ENCODE measurements around the gene PPP4R3B. TPM values are rescaled to one million over a fixed set of nuclear protein-coding genes. Genes with fewer than 3 reads are reported as not detected.

PPP4R3B gene
- total and polyA plus RNA-seq, 2 of the 13 experiments (the other 11 are each of a cell fraction or from before 2014, with no cell fraction given) = 24.2 to 53.0 TPM

DNA sequence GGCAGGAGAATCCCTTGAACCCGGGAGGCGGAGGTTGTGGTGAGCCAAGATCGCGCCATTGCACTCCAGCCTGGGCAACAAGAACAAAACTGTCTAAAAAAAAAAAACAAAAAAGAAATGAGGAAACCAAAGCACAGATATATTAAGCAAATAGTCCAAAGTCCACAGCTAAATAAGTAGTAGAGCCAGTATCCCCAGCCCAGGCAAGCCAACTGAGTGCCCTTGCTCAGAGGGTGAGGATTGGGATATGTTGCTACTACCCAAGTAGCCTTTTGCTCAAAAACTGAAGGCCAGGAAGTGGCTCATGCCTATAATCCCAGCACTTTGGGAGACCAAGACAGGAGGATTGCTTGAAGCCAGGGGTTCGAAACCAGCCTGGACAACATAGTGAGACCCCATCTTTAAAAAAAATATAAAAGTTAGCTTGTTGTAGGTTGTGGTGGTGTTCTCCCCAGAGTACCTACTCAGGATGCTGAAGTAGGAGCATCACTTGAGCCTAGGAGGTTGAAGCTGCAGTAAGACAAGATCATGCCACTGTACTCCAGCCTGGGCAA is 92.5 kb downstream of the PPP4R3B start (continued):
- TF ChIP-seq, protein P1, sequence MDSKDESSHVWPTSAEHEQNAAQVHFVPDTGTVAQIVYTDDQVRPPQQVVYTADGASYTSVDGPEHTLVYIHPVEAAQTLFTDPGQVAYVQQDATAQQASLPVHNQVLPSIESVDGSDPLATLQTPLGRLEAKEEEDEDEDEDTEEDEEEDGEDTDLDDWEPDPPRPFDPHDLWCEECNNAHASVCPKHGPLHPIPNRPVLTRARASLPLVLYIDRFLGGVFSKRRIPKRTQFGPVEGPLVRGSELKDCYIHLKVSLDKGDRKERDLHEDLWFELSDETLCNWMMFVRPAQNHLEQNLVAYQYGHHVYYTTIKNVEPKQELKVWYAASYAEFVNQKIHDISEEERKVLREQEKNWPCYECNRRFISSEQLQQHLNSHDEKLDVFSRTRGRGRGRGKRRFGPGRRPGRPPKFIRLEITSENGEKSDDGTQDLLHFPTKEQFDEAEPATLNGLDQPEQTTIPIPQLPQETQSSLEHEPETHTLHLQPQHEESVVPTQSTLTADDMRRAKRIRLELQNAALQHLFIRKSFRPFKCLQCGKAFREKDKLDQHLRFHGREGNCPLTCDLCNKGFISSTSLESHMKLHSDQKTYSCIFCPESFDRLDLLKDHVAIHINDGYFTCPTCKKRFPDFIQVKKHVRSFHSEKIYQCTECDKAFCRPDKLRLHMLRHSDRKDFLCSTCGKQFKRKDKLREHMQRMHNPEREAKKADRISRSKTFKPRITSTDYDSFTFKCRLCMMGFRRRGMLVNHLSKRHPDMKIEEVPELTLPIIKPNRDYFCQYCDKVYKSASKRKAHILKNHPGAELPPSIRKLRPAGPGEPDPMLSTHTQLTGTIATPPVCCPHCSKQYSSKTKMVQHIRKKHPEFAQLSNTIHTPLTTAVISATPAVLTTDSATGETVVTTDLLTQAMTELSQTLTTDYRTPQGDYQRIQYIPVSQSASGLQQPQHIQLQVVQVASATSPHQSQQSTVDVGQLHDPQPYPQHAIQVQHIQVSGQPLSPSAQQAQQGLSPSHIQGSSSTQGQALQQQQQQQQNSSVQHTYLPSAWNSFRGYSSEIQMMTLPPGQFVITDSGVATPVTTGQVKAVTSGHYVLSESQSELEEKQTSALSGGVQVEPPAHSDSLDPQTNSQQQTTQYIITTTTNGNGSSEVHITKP (CRISPR knock-in tag; IDR thresholded peaks at IDR 0.05; ENCODE audit: low read depth) = no peak

DNA sequence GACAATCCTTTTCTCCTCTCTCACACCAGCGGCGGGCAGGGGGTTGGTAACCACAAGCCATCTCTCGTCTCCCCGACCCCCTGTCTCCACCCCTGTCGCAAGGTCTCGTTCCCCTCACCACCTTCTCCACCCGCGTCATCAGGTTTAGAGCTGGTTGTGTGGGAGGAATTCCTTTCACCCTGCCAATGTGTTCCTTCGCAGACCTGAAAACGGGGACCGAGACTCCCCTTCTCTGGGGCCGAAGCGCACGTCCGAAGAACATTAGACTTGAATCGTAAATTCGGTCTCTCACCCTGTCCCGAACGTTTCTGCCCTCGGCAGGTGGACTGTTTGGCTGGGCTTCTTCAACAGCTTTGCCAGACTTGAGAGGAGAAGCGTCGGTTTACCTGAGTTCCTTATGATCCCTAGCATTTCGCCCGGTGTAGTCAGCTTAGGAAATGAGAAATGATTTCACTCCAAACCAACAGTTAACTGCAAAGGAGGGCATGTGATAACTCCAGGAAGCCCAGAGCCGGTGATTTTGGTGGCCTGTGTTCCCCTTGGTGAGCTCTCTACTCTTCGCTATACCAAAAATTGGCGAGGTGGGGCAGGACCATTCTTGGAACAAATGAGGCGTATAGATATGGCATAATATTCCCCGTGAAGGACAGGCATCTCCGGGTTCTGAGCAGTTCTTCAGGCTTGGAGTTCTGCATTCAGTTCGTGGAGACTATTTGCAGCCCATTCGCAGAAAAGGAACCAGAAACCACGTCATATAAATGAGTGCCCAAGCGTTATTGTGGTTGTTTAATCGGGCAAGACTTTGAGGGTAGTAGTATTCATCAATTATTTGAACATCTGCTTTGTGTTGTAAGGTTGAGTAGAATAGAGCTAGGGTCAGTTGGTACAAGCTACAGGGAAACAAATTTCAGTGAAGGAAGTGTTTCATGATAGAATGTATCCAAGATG is 97.2 kb downstream of the PPP4R3B start:
- peak; percentile 25 for DNase-seq (ENCODE audit: low spot score)
- H3K27ac ChIP-seq (ENCODE audit: extremely low read length, insufficient read depth, low read length) = peak overlapping the region; percentile 2
- H3K4me2 ChIP-seq (ENCODE audit: low read depth, low read length) = peak overlapping the region; percentile 82
- in situ Hi-C loops (cut with HindIII; ENCODE audit: extremely low pct_ligation_motif_present, low pct_unique_long_range_greater_than_20kb) = no loop called here
- ChIA-PET CTCF (ENCODE audit: low intra/inter-chr PET ratio, low total read pairs) (no interaction called here), POLR2A (interaction anchor here (0.6 to 2.6 kb wide), 21 partner anchors 9 to 470 kb away, joined by 3 to 20 read pairs (median 4); partner anchors contain the start of genes CCDC88A, CLHC1, PPP4R3B and RPS27A)
- no peak for FAIRE-seq
- H3K4me1 ChIP-seq (ENCODE audit: insufficient read depth, low read length) = peaks cover 13% of the 10 kb centered on the region
- peaks cover 2% of the 10 kb centered on the region for H3K79me2 ChIP-seq (ENCODE audit: insufficient read depth, low read length)
- no peaks in the 10 kb centered on the region for H3K9me3 ChIP-seq (ENCODE audit: low read length)
- intact Hi-C loops (cut with micrococcal nuclease; ENCODE audit: unreplicated experiment) = loop anchor here (5.0 to 10.0 kb wide), 5 partner anchors 103 to 505 kb away; partner anchors contain the start of genes CCDC88A, CLHC1 and RPS27A
- H3K9ac ChIP-seq (ENCODE audit: insufficient read depth, low read depth, low read length) = peak overlapping the region; percentile 68
- no peaks in the 10 kb centered on the region; a peak in 1 of 5 replicates for H3K27me3 ChIP-seq (ENCODE audit: control insufficient read depth in 1 of 2, insufficient read depth in 2 of 2, low read length in 2 of 2)
- H3K36me3 ChIP-seq (replicated peaks in 1 of 2; ENCODE audit: control insufficient read depth in 1 of 2, insufficient read depth in 2 of 2, low read length in 2 of 2) = peaks cover 1 to 8% of the 10 kb centered on the region in 2 experiments; a peak in 1 of 5 replicates
- peak overlapping the region; percentile 66 to 98 (median 91) for H3K4me3 ChIP-seq (replicated peaks in 1 of 3; ENCODE audit: insufficient read depth in 1 of 3, low read depth in 2 of 3, low read length in 3 of 3)
- peak overlapping the region; percentile 92 for H2AFZ ChIP-seq (ENCODE audit: low read length)
- no peaks in the 10 kb centered on the region for H4K20me1 ChIP-seq (ENCODE audit: insufficient read depth, low read length)
- TSS peak; percentile 79 for BruUV-seq (replicated peaks)
- peak; percentile 46 for ATAC-seq
- 2% methylated on average over 34 of the region's 35 CpGs for WGBS (ENCODE audit: low lambda C conversion rate)
- TF ChIP-seq GFI1 (CRISPR knock-in tag; IDR thresholded peaks at IDR 0.05; ENCODE audit: borderline replicate concordance) = 0 out of 2 replicates have a peak, but pooled peaks have one; percentile 24
- TF ChIP-seq, protein P2, sequence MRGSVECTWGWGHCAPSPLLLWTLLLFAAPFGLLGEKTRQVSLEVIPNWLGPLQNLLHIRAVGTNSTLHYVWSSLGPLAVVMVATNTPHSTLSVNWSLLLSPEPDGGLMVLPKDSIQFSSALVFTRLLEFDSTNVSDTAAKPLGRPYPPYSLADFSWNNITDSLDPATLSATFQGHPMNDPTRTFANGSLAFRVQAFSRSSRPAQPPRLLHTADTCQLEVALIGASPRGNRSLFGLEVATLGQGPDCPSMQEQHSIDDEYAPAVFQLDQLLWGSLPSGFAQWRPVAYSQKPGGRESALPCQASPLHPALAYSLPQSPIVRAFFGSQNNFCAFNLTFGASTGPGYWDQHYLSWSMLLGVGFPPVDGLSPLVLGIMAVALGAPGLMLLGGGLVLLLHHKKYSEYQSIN (CRISPR knock-in tag; IDR thresholded peaks at IDR 0.05; ENCODE audit: borderline replicate concordance) = no peak
- peak; percentile 3 for TF ChIP-seq XRCC5 (optimal IDR thresholded peaks at IDR 0.05; ENCODE audit: low read length)
- 0 out of 2 replicates have a peak, but pooled peaks have one; percentile 19 for TF ChIP-seq ZNF790 (CRISPR knock-in tag; IDR thresholded peaks at IDR 0.05; ENCODE audit: borderline replicate concordance)
- 0 out of 2 replicates have a peak, but pooled peaks have one; percentile 6 for TF ChIP-seq MEIS1 (CRISPR knock-in tag; IDR thresholded peaks at IDR 0.05; ENCODE audit: borderline replicate concordance)
- peak; percentile 17; the same call in 1 of the 2 replicates for TF ChIP-seq ZNF839 (CRISPR knock-in tag; IDR thresholded peaks at IDR 0.05; ENCODE audit: borderline replicate concordance)
- 0 out of 2 replicates have a peak, but pooled peaks have one; percentile 45 for TF ChIP-seq PAWR (CRISPR knock-in tag; IDR thresholded peaks at IDR 0.05; ENCODE audit: borderline replicate concordance)
- TF ChIP-seq, protein P3, sequence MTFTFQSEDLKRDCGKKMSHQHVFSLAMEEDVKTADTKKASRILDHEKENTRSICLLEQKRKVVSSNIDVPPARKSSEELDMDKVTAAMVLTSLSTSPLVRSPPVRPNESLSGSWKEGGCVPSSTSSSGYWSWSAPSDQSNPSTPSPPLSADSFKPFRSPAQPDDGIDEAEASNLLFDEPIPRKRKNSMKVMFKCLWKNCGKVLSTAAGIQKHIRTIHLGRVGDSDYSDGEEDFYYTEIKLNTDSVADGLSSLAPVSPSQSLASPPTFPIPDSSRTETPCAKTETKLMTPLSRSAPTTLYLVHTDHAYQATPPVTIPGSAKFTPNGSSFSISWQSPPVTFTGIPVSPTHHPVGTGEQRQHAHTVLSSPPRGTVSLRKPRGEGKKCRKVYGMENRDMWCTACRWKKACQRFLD (CRISPR knock-in tag; IDR thresholded peaks at IDR 0.05; ENCODE audit: borderline replicate concordance) = peak; percentile 8; the same call in 1 of the 2 replicates
- TF ChIP-seq ZNF510 (CRISPR knock-in tag; IDR thresholded peaks at IDR 0.05; ENCODE audit: low read depth) = 0 out of 2 replicates have a peak, but pooled peaks have one; percentile 13
- TF ChIP-seq ZNF75D (CRISPR knock-in tag; IDR thresholded peaks at IDR 0.05; ENCODE audit: borderline replicate concordance) = 0 out of 2 replicates have a peak, but pooled peaks have one; percentile 48
- TF ChIP-seq SOX5 (CRISPR knock-in tag; IDR thresholded peaks at IDR 0.05; ENCODE audit: borderline replicate concordance) = no peak
